Smooth muscle cell of the coronary artery (primary cell): ENCODE results near the gene NRSN1. TPM values are rescaled to one million over a fixed set of nuclear protein-coding genes. Genes with fewer than 3 reads are reported as not detected.

Experiments
- total RNA-seq: library from RNA; depleted of rRNA; stranded (reverse); fragments of >200 nt; gene quantifications from 2 replicates; pipeline ENCODE4 v1.2.3, GENCODE V29; 2014; ENCODE audit warnings: low replicate concordance

Gene NRSN1, protein sequence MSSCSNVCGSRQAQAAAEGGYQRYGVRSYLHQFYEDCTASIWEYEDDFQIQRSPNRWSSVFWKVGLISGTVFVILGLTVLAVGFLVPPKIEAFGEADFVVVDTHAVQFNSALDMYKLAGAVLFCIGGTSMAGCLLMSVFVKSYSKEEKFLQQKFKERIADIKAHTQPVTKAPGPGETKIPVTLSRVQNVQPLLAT
- total RNA-seq, result not detected in 2 replicates

DNA sequence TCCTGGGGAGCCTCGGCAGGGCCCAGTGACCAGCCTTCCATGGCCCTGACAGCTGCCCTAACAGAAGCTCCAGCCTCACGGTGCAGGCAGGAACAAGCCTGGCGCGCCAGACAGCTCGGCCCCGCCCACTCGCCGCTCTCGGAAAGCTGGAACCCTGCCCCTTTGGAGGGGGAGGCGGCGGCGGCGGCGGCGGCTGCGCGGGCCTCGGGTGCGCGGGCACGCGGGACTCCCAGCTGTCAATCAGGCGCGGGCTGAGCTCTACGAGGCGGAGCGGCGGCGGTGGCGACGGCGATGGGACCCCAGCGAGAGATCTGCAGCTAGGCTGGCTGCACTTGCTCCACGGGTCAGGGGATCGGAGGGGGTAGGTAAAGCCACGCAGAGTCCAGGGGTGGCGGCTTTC lies at the start of gene NRSN1:
NRSN1 (plus strand) TSS at position 236 of the 400 bp plus-strand sequence. CDS start 8,113 bp downstream, outside the sequence.

Other genes with a start within 250 kb of the NRSN1 start
- 0.15 TPM in 1 of 2 replicates, not detected in the other for gene DCDC2, start 231.8 kb downstream of the NRSN1 start, total RNA-seq